WERI-Rb-1 (cell line): ENCODE results near the gene TPX2.
"Not testable (repeated sequence)": the region's sequence is repeated elsewhere in the genome, so short reads cannot be mapped to it uniquely, and the experiment has no call there.

Source experiments
- DNase-seq: peaks from one replicate; pipeline ENCODE4 v3.0.0-alpha.2; 2020
- H3K27ac ChIP-seq: fragments of 250-450 bp; sonication (Bioruptor Pico); 2 replicates; pipeline ENCODE4 v1.5.1; 2020; ENCODE audit warnings: mild to moderate bottlenecking, moderate library complexity
- H3K27me3 ChIP-seq: fragments of 250-450 bp; sonication (Bioruptor Pico); 2 replicates; pipeline ENCODE4 v1.5.1; 2021; ENCODE audit warnings: mild to moderate bottlenecking, low read depth, moderate library complexity; ENCODE audit not compliant: insufficient read depth, severe bottlenecking
- H3K36me3 ChIP-seq: fragments of 250-450 bp; sonication (Bioruptor Pico); 2 replicates; pipeline ENCODE4 v1.5.1; 2020; ENCODE audit warnings: mild to moderate bottlenecking, moderate library complexity
- H3K4me3 ChIP-seq: 2 replicates; pipeline ENCODE4 v1.5.1; 2011; ENCODE audit warnings: low read depth, mild to moderate bottlenecking, control low read depth, low read length
- H3K9me3 ChIP-seq: fragments of 250-450 bp; sonication (Bioruptor Pico); 2 replicates; pipeline ENCODE4 v1.5.1; 2021; ENCODE audit warnings: mild to moderate bottlenecking, moderate library complexity; ENCODE audit not compliant: severe bottlenecking
- TF ChIP-seq, protein P1 (sequence below): IDR thresholded peaks from 2 replicates; pipeline ENCODE4 v1.5.1; 2011; ENCODE audit warnings: low read depth, mild to moderate bottlenecking, control low read depth, inconsistent platforms, low read length

The TPX2 gene

DNA sequence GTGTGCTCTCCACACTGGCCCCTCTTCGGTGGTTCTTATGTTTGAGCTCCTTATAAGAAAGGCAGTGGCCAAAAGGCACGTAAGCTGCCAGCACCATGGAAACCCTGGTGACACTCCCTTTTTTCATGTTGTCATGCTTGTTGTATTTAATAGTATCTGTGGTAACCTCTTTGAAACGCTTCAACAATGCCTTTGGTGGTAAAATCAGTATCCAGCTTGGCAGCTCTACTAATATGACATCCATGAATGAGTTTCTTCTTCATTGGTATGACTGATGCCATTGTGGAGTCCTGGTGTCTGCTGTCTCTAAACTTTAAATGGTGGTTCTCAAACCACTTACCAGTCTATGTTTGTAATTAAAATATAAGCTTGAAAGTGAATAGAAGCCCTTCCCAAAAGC is 69.4 kb downstream of the TPX2 start:
- TF ChIP-seq, protein P1, sequence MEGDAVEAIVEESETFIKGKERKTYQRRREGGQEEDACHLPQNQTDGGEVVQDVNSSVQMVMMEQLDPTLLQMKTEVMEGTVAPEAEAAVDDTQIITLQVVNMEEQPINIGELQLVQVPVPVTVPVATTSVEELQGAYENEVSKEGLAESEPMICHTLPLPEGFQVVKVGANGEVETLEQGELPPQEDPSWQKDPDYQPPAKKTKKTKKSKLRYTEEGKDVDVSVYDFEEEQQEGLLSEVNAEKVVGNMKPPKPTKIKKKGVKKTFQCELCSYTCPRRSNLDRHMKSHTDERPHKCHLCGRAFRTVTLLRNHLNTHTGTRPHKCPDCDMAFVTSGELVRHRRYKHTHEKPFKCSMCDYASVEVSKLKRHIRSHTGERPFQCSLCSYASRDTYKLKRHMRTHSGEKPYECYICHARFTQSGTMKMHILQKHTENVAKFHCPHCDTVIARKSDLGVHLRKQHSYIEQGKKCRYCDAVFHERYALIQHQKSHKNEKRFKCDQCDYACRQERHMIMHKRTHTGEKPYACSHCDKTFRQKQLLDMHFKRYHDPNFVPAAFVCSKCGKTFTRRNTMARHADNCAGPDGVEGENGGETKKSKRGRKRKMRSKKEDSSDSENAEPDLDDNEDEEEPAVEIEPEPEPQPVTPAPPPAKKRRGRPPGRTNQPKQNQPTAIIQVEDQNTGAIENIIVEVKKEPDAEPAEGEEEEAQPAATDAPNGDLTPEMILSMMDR: no peak
- H3K36me3 ChIP-seq: peaks cover 28% of the 10 kb centered on the region
- no peak for DNase-seq
- no peak overlapping the region for H3K27ac ChIP-seq
- no peaks in the 10 kb centered on the region for H3K27me3 ChIP-seq
- no peak overlapping the region for H3K4me3 ChIP-seq
- H3K9me3 ChIP-seq: no peaks in the 10 kb centered on the region

DNA sequence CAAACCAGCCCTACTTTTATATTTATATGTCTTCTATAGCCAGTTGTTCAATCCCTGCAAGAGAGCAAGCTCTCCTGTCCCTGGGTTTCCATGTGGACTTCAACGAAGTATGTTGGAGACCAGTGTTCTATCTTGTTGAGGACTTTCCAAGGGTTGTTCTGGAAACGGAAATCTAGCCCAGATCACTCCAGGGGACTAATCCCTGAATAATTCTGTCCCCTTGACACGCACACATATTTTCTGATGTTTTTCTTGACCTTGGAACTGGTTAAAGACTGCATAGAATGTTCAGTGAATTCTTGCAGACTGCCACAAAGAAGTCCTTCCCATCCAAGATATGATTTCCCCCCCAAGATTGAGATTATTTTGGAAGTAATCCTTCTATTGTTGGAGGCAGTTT is 70.6 kb downstream of the TPX2 start:
- no peak for DNase-seq
- H3K27ac ChIP-seq: no peak overlapping the region
- H3K27me3 ChIP-seq: no peaks in the 10 kb centered on the region
- no peak overlapping the region for H3K4me3 ChIP-seq
- H3K9me3 ChIP-seq: no peaks in the 10 kb centered on the region
- peaks cover 18% of the 10 kb centered on the region for H3K36me3 ChIP-seq
- TF ChIP-seq, protein P1: no peak

DNA sequence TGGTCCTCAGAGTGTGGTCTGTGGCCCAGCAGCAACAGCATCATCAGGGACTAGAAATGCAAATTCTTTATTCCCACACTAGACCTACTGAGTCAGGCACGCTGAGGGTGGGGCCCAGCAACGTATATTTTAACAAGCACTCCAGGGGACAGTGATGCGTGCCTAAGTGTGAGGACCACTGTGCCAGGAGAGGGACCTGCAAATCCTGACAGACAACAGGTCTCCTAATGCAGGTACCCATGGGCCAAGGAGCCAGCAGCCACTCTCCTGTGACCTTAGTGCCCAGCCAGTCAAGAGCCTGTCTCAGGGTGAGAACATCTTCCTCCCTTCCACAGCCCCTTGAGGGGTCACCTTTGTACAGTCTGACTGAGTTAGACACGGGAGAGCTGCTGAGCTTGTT is 72.1 kb downstream of the TPX2 start:
- TF ChIP-seq, protein P1: no peak
- no peak overlapping the region for H3K27ac ChIP-seq
- no peak for DNase-seq

DNA sequence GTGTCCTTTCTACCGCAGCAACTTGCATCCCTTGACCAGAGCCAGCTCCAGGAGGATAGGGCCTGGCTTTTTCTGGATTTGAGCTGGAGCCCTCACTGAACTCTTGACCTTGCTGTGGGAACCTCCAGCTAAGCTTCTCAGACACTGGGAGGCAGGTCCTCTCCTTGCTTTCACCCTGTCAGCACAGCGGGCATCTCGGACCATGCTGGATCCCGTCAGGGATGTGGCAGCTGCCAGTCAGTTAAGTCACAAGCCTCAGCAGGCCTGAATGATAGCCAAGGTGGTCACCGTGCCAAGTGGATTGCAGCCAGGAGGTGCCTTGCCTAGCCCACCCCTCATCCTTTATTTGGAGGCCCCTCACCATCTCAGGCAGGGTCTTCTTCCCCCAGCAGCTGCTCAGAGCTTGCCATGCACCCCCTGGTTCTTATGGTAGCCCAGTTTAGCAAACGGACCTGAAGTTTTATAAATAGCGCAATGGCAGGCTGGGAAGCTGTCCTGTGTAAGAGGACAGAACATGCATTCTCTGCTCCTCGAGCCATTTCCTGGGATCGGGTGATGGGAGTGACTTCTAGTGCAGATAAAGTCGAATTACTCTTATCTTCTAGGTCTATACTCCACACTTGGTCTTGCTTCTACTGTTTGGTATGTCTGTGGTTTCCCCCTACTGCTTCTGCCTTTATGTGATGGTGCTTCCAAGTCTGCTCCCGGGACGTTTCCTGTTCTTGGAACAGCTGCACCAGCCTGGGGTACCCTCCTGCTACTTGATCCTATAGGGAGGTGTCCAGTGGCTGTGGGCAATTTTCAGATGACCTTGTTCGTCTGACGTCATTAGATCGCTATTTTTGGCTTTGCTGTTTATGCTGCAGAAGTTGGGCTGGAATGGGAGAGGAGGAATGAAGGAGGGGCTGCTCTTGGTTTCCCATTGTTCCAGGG is 73.0 kb downstream of the TPX2 start:
- H3K27me3 ChIP-seq: no peaks in the 10 kb centered on the region
- no peaks in the 10 kb centered on the region for H3K9me3 ChIP-seq
- H3K27ac ChIP-seq: no peak overlapping the region
- no peak for DNase-seq
- no peak overlapping the region for H3K4me3 ChIP-seq
- peaks cover 7% of the 10 kb centered on the region for H3K36me3 ChIP-seq
- TF ChIP-seq, protein P1: no peak

More for the DNA sequence above, 72.1 kb downstream of the TPX2 start:
- Histone ChIP-seq H3K4me3 (no peak overlapping the region), H3K9me3 (no peaks in the 10 kb centered on the region), H3K36me3 (peaks cover 9% of the 10 kb centered on the region), H3K27me3 (no peaks in the 10 kb centered on the region)

DNA sequence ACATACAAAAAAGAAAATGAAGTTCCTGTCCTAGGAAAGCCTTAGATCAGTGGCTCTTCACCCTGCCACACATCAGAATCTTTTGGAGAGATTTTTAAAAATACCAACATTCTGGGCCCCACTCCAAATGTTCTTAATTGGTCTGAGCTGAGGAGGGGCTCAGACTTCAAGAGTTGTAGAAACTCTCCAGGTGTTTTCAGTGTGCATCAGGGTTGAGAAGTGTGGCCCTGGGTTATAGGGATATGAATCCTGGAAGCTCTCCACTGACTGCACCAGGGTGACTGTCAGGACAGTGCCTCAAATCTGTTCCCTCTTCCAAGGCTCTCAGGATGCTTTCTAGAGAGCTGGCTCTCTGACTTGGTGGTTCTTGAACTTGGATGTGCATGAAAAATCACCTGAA is 74.5 kb downstream of the TPX2 start:
- no peak overlapping the region for H3K27ac ChIP-seq
- TF ChIP-seq, protein P1: no peak
- H3K27me3 ChIP-seq: no peaks in the 10 kb centered on the region
- peaks cover 2% of the 10 kb centered on the region; the same call in 1 of the 2 replicates for H3K36me3 ChIP-seq
- no peaks in the 10 kb centered on the region for H3K9me3 ChIP-seq
- no peak for DNase-seq
- H3K4me3 ChIP-seq: no peak overlapping the region

DNA sequence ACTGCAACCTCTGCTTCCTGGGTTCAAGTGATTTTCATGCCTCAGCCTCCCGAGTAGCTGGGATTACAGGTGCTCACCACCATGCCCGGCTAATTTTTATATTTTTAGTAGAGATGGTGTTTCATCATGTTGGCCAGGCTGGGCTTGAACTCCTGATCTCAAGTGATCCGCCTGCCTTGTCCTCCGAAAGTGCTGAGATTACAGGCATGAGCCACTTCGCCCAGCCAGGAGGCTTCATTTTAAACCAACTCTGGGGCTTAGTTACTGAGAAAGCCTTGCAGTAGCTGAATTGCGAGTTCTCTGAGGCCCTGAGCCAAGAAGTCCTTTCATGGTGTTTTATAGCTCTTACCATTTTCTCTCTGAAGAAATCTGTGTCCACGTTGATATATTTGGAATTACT is 75.1 kb downstream of the TPX2 start:
- not testable (repeated sequence) for H3K9me3 ChIP-seq, H3K4me3 ChIP-seq, H3K27ac ChIP-seq, H3K36me3 ChIP-seq, DNase-seq, H3K27me3 ChIP-seq
